Liver (tissue), 9 donors: ENCODE results near the gene ATXN7L1. TPM values are rescaled to one million over a fixed set of nuclear protein-coding genes. Genes with fewer than 3 reads are reported as not detected.
A peak's percentile ranks its signal among the peaks of the same experiment; 100 is the strongest.

Experiments
- DNase-seq: peaks from one replicate; pipeline ENCODE4 v3.0.0-alpha.2; 2017; ENCODE audit warnings: low spot score
- H3K27ac ChIP-seq, 2 donors: one replicate each; pipeline ENCODE4 v1.7.0; 2013; ENCODE audit warnings: inconsistent platforms in 2 of 2, low read length in 2 of 2, control low read depth in 1 of 2, low read depth in 1 of 2, mild to moderate bottlenecking in 1 of 2
- H3K27me3 ChIP-seq, 4 donors: one replicate each; pipeline versions ENCODE4 v1.6.1 to v1.7.0; 2013; ENCODE audit warnings: low read length in 3 of 4, inconsistent platforms in 1 of 4, mild to moderate bottlenecking in 1 of 4, moderate library complexity in 1 of 4; ENCODE audit not compliant: control insufficient read depth in 4 of 4, insufficient read depth in 4 of 4
- H3K36me3 ChIP-seq, 4 donors: one replicate each; pipeline versions ENCODE4 v1.6.1 to v1.7.0; 2013; ENCODE audit warnings: low read length in 3 of 4, mild to moderate bottlenecking in 3 of 4, low read depth in 1 of 4, moderate library complexity in 1 of 4; ENCODE audit not compliant: control insufficient read depth in 4 of 4, insufficient read depth in 3 of 4
- H3K4me1 ChIP-seq, 4 donors: one replicate each; pipeline versions ENCODE4 v1.6.1 to v1.7.0; 2013; ENCODE audit warnings: low read length in 3 of 4, mild to moderate bottlenecking in 3 of 4, moderate library complexity in 1 of 4; ENCODE audit not compliant: control insufficient read depth in 4 of 4, insufficient read depth in 4 of 4
- H3K4me3 ChIP-seq, 3 donors: one replicate each; pipeline versions ENCODE4 v1.6.1 to v1.7.0; 2013; ENCODE audit warnings: low read length in 3 of 3, control low read depth in 1 of 3, low read depth in 1 of 3, mild to moderate bottlenecking in 1 of 3
- H3K9ac ChIP-seq, 2 donors: one replicate each; pipeline ENCODE4 v1.7.0; 2013; ENCODE audit warnings: low read length in 2 of 2, mild to moderate bottlenecking in 2 of 2, moderate library complexity in 2 of 2, control low read depth in 1 of 2, low read depth in 1 of 2
- H3K9me3 ChIP-seq, 4 donors: one replicate each; pipeline versions ENCODE4 v1.6.1 to v1.7.0; 2013; ENCODE audit warnings: low read length in 3 of 4; ENCODE audit not compliant: control insufficient read depth in 4 of 4
- EGR1 ChIP-seq, 2 donors: IDR thresholded peaks; 2 replicates each; pipeline ENCODE4 v1.6.1; 2016 to 2018; ENCODE audit warnings: antibody characterized with exemption in 2 of 2, low read depth in 2 of 2
- FOXA2 ChIP-seq: IDR thresholded peaks from 2 replicates; pipeline ENCODE4 v1.6.1; 2016; ENCODE audit warnings: antibody characterized with exemption
- HNF4A ChIP-seq, 2 donors: conservative IDR thresholded peaks; 2 replicates each; pipeline ENCODE4 v1.6.1; 2016; ENCODE audit warnings: antibody characterized with exemption in 2 of 2, mild to moderate bottlenecking in 2 of 2
- HNF4G ChIP-seq: IDR thresholded peaks from 2 replicates; pipeline ENCODE4 v1.6.1; 2016; ENCODE audit warnings: antibody characterized with exemption
- JUND ChIP-seq, 2 donors: IDR thresholded peaks; 2 replicates each; pipeline ENCODE4 v1.6.1; 2016; ENCODE audit warnings: antibody characterized with exemption in 2 of 2
- NR2F2 ChIP-seq: IDR thresholded peaks from 2 replicates; pipeline ENCODE4 v1.6.1; 2016; ENCODE audit warnings: antibody characterized with exemption
- RAD21 ChIP-seq, 2 donors: IDR thresholded peaks; 2 replicates each; pipeline ENCODE4 v1.6.1; 2016; ENCODE audit warnings: antibody characterized with exemption in 2 of 2, mild to moderate bottlenecking in 2 of 2
- RXRA ChIP-seq, 2 donors: IDR thresholded peaks; 2 replicates each; pipeline ENCODE4 v1.6.1; 2017 to 2018; ENCODE audit warnings: antibody characterized with exemption in 2 of 2, mild to moderate bottlenecking in 1 of 2
- SP1 ChIP-seq: IDR thresholded peaks from 2 replicates; pipeline ENCODE4 v1.6.1; 2018; ENCODE audit warnings: antibody characterized with exemption, mild to moderate bottlenecking
- TAF1 ChIP-seq: conservative IDR thresholded peaks from 2 replicates; pipeline ENCODE4 v1.6.1; 2016; ENCODE audit warnings: antibody characterized with exemption, mild to moderate bottlenecking
- YY1 ChIP-seq: IDR thresholded peaks from 2 replicates; pipeline ENCODE4 v1.6.1; 2016; ENCODE audit warnings: antibody characterized with exemption, mild to moderate bottlenecking
- WGBS: extraction: QIAGEN DNeasy Blood & Tissue Kit; methylation state at CpG from one replicate; pipeline ENCODE4 v1.1.7; 2013; 5-methylcytosine and 5-hydroxymethylcytosine counted together
- polyA plus RNA-seq, 2 donors: library from polyadenylated mRNA; stranded (reverse) in 1 of 2; unstranded in 1 of 2; fragments of 200-250 nt in 1 of 2; fragments of >200 nt in 1 of 2; fragmentation: Nextera tagmentation in 1 of 2; extraction: Ambion mirVana in 1 of 2; gene quantifications; one replicate each; pipeline versions ENCODE4 v1.2.1 to v1.2.3, GENCODE V29; 2013 to 2015
- total RNA-seq, 2 donors: library from RNA; depleted of rRNA; stranded (reverse); fragments of >200 nt; gene quantifications; one replicate each; pipeline ENCODE4 v1.2.3, GENCODE V29; 2014
- TF ChIP-seq, protein P1 (sequence below): IDR thresholded peaks from 2 replicates; pipeline ENCODE4 v1.6.1; 2016; ENCODE audit warnings: antibody characterized with exemption
- TF ChIP-seq, protein P2 (sequence below): IDR thresholded peaks from 2 replicates; pipeline ENCODE4 v1.6.1; 2016; ENCODE audit warnings: antibody characterized with exemption
- TF ChIP-seq, protein P3 (sequence below): IDR thresholded peaks from 2 replicates; pipeline ENCODE4 v1.6.1; 2016; ENCODE audit warnings: antibody characterized with exemption, mild to moderate bottlenecking
- donor health status: healthy.
- donor health status: healthy.
- donor health status: healthy.
- donor health status: healthy.
- donor health status: healthy.

The ATXN7L1 gene
- total and polyA plus RNA-seq, 4 donors = 2.1 to 7.4 (median 5.3) TPM

DNA sequence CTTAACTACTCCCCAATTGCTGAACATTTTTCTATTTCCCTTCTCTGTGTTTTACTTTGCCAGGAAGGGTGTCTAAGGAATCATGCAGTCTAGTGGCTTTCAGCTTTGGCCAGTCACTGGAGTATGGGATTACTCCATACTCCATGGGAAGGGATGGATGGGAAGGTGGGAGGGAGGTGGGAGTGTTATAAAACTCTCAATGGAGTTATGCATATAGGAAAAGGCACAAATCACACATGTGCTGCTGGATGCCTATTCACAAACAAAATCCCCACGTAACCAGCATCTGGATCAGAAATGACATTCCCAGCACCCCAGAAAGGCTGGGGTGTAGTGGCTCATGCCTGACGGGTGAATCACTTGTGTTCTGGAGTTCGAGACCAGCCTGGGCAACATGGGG, 125.3 kb downstream of the ATXN7L1 start:
- Histone ChIP-seq H3K4me1 (no peaks in the 10 kb centered on the region), H3K9me3 (no peaks in the 10 kb centered on the region), H3K36me3 (no peaks in the 10 kb centered on the region), H3K9ac (no peak overlapping the region), H3K27ac (no peak overlapping the region), H3K4me3 (no peak overlapping the region), H3K27me3 (no peaks in the 10 kb centered on the region)
- TF ChIP-seq, protein P1, sequence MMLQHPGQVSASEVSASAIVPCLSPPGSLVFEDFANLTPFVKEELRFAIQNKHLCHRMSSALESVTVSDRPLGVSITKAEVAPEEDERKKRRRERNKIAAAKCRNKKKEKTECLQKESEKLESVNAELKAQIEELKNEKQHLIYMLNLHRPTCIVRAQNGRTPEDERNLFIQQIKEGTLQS = no peak
- TF ChIP-seq RXRA (IDR thresholded peaks at IDR 0.05) = no peak
- TF ChIP-seq NR2F2 = no peak
- TF ChIP-seq SP1 = no peak
- no peak for TF ChIP-seq EGR1 (IDR thresholded peaks at IDR 0.05; ENCODE audit: low read depth in 2 of 2)
- TF ChIP-seq YY1 = no peak
- no peak for TF ChIP-seq HNF4A (conservative IDR thresholded peaks at IDR 0.05)
- TF ChIP-seq, protein P2, sequence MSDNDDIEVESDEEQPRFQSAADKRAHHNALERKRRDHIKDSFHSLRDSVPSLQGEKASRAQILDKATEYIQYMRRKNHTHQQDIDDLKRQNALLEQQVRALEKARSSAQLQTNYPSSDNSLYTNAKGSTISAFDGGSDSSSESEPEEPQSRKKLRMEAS = no peak
- WGBS = 96% methylated on average over 3 of the region's 3 CpGs
- no peak for DNase-seq

DNA sequence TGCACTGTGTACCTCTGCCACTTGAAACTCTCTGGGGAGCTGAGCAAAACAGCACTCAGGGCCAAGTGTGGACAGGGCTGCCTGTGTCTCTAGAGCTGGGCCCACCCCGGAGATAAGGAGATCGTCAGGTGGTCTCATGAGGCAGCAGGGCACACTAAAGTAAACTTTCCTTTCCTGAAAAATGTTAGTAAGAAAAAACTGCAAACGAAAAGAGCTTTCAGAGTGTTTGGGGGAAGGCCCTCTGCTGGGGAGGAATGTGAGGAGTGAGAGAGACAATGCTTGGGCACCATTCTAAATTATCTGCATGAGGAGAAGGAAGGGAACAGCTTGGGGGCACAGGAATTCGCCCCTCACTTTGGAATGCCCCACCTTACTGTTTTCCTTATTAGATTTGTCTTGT, 127.7 kb downstream of the ATXN7L1 start:
- no peak for TF ChIP-seq HNF4G
- peak; percentile 29 to 45 for TF ChIP-seq RAD21 (IDR thresholded peaks at IDR 0.05)
- DNase-seq = no peak
- Histone ChIP-seq H3K4me1 (no peaks in the 10 kb centered on the region), H3K4me3 (no peak overlapping the region), H3K9ac (no peak overlapping the region), H3K9me3 (no peaks in the 10 kb centered on the region), H3K27me3 (no peaks in the 10 kb centered on the region), H3K36me3 (no peaks in the 10 kb centered on the region), H3K27ac (no peak overlapping the region)
- WGBS = 72% methylated on average over 4 of the region's 4 CpGs

DNA sequence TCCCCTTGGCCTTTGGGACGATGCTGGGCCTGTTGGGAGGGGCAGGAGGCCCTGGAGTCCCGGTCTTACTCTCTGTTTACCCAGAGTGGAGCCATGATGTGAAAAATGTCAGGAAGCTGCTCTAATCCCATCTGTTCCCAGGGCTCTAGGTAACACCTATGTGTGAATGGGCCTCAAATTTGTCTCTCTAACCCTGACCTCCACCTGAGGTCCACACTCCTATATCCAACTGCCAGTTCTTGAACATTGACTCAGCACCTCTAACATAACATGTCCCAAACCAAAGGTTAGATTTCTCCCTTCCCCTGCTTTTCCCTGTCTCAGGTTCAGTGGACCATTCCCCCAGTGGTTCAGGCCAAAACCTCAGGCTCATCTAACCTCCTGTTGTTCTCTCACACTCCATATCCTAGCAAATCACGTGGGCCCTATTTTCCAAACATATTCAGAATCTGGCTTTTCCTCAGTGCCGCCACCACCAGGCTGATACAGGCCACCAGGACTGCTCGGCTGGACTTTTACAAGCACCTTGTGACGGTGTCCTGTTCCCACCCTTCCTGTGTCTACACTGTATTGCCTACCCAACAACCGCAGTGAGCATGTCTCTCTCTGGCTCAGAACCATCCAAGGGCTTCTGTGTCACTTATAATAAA, 130.6 kb downstream of the ATXN7L1 start:
- no peak overlapping the region for H3K4me3 ChIP-seq
- no peaks in the 10 kb centered on the region for H3K36me3 ChIP-seq
- no peak overlapping the region for H3K9ac ChIP-seq
- no peak overlapping the region for H3K27ac ChIP-seq
- no peak for DNase-seq
- no peaks in the 10 kb centered on the region for H3K4me1 ChIP-seq
- WGBS = 95% methylated on average over 7 of the region's 7 CpGs
- TF ChIP-seq RAD21 (IDR thresholded peaks at IDR 0.05) (peak in 1 of 2 donors; percentile 11), SP1 (no peak)
- no peaks in the 10 kb centered on the region for H3K27me3 ChIP-seq
- H3K9me3 ChIP-seq = no peaks in the 10 kb centered on the region

DNA sequence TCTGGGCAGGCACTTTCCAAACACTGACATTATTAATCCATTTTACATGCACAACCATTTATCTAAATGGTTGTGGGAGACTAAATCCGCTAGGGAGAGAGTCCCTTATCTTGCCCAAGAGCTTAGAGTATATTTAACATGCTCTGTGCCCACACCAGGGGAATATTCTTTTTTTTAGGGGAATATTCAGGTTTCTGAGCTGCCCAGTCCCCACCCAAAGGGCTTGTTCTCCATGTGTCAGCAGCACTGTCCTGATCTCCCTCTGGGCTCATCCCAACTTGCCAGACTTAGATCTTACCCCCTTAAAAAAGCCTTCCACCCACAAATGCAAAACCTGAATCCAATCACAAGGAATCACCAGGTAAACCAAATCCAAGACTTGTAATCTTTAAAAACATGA, 132.1 kb downstream of the ATXN7L1 start:
- Histone ChIP-seq H3K36me3 (no peaks in the 10 kb centered on the region), H3K27me3 (no peaks in the 10 kb centered on the region), H3K4me1 (no peaks in the 10 kb centered on the region), H3K9ac (no peak overlapping the region), H3K27ac (no peak overlapping the region), H3K9me3 (no peaks in the 10 kb centered on the region), H3K4me3 (no peak overlapping the region)
- WGBS = 97% methylated on average over 1 of the region's 1 CpG
- TF ChIP-seq, protein P1 = no peak
- no peak for TF ChIP-seq YY1
- no peak for TF ChIP-seq HNF4G
- no peak for TF ChIP-seq EGR1 (IDR thresholded peaks at IDR 0.05; ENCODE audit: low read depth in 2 of 2)
- no peak for TF ChIP-seq FOXA2
- TF ChIP-seq HNF4A (conservative IDR thresholded peaks at IDR 0.05) = no peak
- no peak for TF ChIP-seq SP1
- TF ChIP-seq, protein P3, sequence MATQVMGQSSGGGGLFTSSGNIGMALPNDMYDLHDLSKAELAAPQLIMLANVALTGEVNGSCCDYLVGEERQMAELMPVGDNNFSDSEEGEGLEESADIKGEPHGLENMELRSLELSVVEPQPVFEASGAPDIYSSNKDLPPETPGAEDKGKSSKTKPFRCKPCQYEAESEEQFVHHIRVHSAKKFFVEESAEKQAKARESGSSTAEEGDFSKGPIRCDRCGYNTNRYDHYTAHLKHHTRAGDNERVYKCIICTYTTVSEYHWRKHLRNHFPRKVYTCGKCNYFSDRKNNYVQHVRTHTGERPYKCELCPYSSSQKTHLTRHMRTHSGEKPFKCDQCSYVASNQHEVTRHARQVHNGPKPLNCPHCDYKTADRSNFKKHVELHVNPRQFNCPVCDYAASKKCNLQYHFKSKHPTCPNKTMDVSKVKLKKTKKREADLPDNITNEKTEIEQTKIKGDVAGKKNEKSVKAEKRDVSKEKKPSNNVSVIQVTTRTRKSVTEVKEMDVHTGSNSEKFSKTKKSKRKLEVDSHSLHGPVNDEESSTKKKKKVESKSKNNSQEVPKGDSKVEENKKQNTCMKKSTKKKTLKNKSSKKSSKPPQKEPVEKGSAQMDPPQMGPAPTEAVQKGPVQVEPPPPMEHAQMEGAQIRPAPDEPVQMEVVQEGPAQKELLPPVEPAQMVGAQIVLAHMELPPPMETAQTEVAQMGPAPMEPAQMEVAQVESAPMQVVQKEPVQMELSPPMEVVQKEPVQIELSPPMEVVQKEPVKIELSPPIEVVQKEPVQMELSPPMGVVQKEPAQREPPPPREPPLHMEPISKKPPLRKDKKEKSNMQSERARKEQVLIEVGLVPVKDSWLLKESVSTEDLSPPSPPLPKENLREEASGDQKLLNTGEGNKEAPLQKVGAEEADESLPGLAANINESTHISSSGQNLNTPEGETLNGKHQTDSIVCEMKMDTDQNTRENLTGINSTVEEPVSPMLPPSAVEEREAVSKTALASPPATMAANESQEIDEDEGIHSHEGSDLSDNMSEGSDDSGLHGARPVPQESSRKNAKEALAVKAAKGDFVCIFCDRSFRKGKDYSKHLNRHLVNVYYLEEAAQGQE = no peak
- no peak for TF ChIP-seq TAF1
- no peak for TF ChIP-seq NR2F2
- TF ChIP-seq JUND (IDR thresholded peaks at IDR 0.05) = no peak
- DNase-seq = no peak
